Measurements from ENCODE around the gene PPT2.

The PPT2 gene

DNA sequence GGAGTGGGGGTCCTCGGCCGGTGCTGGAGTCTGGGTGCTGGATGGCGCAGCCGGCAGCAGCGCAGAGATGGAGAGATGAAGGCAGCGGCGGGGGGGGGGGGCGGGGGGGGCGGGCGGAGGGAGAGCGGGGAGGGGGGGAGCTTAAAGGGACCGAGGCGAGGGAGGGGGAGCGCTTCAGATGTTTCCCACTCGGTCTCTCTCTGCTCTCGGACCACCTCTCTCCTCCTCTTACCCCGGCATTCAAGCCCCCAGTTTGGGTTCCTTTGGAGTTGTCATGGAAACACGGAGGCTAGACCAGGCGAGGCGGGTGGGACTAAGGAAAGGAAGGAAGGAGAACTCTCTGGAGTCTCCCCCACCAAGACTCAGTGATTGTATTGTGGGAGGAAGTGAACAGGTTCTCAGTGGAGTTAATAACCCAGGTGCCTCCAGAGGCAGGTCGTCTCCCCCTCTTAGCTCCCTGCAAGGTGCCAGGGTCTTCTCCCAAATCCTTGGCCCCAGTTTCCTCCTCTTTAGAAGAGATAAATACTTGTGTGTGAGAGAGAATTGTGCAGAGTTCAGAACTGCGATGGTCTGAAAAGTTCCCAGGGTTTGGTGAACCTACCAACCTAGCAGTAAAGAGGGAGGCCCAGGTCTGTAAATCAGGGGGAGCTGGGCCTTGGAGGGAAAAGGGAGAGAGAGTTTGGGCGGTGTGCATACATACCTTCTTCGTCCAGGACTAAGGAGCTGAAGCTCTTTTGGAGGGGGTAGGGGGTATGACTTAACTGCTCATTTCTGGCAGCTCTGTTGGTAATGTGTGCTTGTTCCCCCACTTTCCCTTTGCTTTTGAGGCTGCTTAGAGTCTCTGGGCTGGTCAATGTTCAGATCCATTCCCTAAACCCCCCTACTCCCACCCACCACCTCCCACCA lies 1.8 kb upstream of the PPT2 start, which contains the start of gene PRRT1:
PRRT1 (minus strand) TSS at position 77 of the 906 bp plus-strand sequence. CDS start 112 bp downstream, outside the sequence.
- DNase-seq (ENCODE audit: low read depth in 3 of 3) = no peak

DNA sequence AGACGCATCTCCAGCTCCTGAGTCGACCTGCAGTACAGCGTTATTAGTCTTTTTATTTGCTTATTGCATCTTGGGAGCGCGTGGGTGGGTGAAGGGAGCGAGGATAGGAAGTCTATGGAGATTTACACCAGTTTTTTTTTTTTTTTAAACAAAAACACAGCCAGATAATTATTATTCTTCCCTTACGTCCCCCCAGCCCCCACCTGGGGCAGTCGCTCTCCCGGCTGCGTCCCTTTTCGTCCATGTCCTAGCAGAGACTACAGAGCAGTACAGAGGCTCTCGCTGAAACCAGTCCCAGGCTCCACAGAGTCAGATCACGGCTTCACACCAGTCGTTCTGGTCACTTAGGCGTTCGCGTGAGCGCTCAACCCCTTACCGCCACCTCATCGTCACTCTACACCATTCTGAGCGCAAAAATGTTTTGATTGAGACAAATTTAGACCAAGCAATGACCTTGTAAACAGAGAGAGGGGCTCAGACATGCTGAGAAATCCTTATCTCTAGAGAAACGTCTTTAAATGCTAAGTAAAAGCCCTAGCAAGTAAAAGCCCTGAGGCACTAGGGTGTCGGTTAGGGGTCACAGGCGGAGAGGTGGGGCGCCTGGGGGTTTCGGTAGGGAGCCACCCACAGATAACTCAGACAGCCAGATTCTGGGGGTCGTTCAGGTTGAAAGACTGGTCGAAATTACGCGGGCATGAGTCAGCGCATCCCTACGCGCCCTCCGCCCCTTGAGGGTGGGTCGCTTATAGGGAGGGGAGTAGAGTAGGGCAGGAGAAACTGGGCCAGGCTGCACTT lies 975 bp upstream of the PPT2 start:
- no peak for DNase-seq (ENCODE audit: low read depth in 3 of 3)

DNA sequence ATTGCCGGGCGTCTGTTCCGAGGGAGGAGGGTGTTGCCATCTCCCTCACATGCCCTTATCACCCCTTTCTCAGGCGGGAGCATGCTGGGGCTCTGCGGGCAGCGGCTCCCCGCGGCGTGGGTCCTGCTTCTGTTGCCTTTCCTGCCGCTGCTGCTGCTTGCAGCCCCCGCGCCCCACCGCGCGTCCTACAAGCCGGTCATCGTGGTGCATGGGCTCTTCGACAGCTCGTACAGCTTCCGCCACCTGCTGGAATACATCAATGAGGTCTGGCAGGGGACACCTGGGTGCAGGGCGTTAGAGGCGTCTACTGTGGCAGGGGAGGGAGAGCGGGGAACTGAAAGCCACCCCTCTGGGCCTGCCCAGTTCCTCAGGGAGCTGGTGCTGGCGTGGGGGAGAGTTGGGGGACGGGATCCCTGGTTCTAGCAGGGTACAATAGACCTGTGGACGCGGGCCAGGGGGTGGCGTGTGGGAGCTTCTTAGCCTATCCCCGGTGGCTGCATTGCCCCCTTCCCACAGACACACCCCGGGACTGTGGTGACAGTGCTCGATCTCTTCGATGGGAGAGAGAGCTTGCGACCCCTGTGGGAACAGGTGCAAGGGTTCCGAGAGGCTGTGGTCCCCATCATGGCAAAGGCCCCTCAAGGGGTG lies 697 bp downstream of the PPT2 start:
- DNase-seq (ENCODE audit: low read depth in 3 of 3) = peak in 1 of 3 donors; percentile 26

DNA sequence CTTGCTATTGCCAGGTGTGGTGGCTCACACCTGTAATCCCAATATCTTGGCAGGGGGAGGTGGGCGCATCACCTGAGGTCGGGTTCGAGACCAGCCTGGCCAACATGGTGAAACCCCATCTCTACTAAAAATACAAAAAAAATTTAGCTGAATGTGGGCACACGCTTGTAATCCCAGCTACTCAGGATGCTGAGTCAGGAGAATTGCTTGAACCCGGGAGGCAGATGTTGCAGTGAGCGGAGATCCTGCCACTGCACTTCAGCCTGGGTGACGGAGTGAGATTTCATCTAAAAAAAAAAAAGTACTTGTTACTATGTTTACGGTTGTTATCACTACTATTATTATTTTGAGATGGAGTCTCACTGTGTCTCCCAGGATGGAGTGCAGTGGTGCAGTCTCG lies 3.0 kb downstream of the PPT2 start:
- DNase-seq (ENCODE audit: low read depth in 3 of 3) = no peak

DNA sequence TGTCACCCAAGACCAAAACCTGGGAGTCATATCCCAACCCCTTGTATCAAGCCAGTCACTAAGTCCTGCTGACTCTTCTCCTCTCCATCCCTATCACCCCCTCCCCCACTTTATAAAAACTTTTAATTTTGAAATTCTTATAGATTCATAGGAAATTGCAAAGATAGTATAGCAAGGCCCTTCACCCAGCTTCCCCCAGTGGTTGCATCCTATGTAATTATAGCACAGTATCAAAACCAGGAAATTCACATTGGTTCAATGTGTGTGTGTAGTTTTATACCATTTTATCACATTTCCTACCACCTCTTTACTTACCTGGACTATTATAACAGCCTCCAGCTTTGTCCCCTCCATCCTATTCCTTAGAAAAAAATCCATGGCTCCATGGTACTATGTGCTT lies 4.1 kb downstream of the PPT2 start:
- no peak for DNase-seq (ENCODE audit: low read depth in 3 of 3)

DNA sequence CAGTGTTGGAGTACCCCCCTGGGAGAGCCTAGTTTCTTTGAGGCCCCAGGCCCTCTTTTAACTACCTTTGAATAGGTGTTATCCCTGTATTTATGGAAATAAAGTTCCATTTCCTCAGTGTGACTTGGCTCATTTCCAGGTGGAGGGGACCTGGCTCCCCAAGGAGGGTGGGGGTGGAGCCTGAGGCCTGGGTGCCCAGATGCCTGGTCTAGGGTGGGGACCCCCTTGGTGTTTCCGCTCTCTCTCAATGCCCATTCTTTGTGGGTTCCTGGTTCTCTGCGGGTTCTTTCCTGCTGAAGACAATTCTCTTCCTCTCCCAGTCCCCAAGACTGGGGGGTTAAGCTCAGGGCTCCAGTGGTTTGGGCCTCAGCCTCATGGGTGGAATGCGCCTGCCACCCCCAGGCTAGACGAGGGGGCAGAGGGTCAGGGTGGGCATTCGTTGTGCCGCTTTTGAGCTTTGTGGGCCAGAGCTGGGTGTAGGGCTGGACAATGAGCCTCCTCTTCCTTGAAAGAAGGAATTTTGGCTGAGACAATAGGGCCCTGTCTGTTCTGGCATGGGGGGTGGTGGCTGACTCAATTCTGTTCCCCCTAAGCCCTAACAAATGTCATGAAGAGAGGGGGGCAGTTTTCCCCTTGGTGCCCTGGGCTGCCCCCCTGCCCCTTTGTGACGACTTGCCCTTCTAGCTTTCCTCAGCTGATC lies 9.8 kb downstream of the PPT2 start:
- no peak for DNase-seq (ENCODE audit: low read depth in 3 of 3)

DNA sequence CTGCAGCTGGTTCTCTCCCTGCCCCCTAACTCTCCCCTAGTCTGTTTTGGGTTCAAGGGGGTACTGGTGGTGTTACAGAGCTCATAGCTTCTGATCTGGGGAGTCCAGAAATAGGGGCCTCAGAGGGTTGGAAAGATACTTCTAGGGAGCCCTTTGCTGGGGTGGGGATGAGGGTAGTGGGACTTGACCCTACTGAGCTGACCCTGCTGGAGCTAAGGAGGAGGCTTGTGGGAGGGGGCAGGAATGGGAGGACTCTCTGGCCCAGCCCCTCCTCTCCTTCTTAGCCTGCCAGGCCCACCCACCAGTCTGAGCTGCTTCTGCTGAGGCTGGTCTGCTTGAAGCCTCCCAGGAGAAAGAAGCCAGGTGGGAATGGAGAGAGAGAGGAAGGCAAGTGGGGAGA lies 10.4 kb downstream of the PPT2 start, which contains the start of gene EGFL8:
EGFL8 (plus strand) TSS at position 301 of the 400 bp plus-strand sequence. CDS start 1,571 bp downstream, outside the sequence.
- no peak for DNase-seq (ENCODE audit: low read depth in 3 of 3)

DNA sequence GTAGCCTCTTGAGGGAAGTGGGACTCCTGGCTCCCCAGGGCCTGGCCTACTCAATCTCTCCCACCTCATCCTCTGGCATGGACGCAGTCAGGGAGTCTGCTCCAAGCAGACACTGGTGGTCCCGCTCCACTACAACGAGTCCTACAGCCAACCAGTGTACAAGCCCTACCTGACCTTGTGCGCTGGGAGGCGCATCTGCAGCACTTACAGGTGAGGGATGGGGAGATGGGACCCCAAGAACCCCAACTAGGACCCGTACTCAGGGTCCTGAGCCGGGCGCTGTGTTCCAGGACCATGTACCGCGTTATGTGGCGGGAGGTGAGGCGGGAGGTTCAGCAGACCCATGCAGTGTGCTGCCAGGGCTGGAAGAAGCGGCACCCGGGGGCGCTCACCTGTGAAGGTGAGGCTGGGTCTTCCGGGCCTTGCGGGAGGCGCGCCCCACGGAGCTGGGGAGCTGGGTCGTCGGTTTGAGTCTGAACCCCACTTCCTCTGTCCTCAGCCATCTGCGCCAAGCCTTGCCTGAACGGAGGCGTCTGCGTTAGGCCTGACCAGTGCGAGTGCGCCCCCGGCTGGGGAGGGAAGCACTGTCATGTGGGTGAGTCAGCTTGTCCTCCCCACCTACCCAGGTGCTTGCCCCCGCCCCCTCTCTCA lies 12.6 kb downstream of the PPT2 start:
- DNase-seq (ENCODE audit: low read depth in 3 of 3) = no peak

DNA sequence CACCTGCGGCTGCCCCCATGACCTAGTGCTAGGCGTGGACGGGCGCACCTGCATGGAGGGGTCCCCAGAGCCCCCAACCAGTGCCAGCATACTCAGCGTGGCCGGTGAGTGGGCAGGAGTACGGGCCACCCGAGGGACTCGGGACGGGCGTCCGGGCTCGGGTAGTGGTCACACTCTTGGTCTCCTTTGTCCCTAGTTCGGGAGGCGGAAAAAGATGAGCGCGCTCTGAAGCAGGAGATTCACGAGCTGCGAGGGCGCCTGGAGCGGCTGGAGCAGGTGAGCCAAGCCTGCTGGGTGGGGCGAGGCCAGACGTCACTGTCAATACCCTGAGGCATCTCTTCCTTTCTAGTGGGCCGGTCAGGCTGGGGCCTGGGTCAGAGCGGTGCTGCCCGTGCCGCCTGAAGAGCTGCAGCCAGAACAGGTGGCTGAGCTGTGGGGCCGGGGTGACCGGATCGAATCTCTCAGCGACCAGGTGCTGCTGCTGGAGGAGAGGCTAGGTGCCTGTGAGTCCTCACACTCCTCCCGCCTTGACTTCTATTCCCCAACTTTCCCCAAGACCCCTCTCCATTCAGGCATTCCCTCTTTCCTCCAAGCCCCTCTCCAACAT lies 13.3 kb downstream of the PPT2 start:
- DNase-seq (ENCODE audit: low read depth in 3 of 3) = no peak

DNA sequence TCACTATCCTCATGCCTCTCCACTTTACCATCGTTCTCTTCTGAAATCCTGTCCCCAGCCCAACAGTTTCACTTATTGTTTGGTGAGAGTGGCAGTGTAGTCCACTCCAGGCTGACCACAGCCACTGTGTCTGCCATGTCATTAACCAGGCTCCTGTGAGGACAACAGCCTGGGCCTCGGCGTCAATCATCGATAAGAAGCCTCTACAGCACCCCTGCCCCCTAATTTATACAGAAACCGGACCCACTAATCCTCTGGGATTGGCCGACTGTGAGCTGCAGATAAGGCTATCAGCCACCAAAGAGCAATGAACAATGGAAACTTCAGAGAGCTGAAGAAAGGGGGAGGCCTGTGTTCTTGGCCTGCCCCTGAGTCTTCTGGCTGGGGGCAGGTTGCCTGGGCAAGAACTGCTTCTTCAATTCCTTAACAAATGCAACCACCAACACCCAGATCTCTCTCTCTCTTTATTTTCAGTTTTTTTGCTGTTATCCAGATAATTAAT lies 13.9 kb downstream of the PPT2 start:
- DNase-seq (ENCODE audit: low read depth in 3 of 3) = no peak

DNA sequence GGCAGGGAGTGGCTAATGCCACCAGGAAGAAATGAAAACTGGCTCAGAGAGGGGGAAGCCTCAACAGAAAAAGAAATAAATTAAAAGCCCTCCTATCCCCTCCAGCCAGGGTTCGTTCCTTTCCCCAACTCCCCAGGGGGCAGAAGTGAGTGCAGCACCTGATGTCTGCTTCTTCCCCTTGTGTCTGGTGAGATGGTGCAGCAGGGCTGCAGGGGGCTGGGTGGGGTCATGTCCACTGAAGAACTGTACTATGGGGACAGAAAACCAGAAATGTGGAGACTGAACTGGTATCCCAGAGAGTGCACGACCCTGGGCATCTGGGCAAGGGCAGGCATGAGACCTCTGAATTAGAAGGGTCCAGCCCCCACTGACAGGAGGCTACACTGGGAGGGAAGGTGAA lies 14.4 kb downstream of the PPT2 start:
- no peak for DNase-seq (ENCODE audit: low read depth in 3 of 3)

DNA sequence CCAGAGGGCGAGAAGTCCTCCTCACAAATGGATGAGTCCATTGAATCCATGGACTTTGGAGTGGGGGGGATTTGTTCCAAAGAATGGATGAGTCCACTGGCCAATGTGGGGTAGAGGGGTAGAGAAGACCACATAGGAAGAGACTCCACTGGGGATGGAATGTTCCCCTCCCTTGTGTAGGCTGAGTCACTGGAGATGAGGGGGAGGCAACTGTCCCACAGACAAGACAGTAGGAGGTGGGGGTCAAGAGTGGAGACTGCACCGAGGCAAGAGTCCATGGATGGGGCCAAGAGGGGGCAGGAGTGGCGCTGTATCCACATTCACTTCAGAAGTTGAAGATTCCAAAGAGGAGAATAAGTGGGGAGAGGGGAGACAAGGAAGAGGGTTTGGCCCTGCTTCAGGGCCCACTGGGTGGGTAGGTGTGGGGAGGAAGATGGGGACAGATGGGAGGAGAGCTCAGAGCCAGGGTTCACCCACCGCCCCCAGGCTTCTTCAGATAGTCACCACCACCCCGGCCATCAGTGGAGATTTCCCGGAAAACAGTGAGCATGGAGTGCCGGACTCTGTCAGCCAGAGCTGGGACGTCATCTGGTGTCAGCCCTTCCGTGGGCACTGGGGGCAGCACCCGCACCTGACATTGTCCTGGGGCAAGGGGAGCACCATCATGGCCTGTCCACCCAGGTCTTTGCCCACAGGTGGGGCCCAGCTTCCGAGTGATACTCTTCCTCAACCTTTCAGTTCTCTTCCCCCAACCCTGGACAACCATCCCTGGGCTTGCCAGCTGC lies 15.1 kb downstream of the PPT2 start:
- no peak for DNase-seq (ENCODE audit: low read depth in 3 of 3)

DNA sequence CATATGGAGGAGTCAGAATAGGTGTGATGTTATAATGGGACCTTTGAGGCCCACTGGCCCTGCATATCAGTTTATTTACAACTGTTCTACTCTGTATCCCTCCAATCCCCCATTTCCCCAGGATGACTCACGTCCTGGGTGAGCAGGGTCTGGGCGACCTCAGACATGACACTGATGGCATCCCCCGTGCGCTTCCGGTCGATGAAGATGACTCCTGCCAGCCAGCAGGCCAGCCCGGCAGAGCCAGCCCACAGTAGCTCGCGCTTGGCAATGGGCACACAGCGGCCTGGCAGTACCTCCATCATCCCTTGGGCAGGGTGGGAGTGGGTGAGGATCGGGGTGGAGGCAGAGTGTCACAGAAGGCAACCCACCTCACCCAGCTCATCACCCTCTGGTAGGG lies 16.4 kb downstream of the PPT2 start:
- DNase-seq (ENCODE audit: low read depth in 3 of 3) = no peak

DNA sequence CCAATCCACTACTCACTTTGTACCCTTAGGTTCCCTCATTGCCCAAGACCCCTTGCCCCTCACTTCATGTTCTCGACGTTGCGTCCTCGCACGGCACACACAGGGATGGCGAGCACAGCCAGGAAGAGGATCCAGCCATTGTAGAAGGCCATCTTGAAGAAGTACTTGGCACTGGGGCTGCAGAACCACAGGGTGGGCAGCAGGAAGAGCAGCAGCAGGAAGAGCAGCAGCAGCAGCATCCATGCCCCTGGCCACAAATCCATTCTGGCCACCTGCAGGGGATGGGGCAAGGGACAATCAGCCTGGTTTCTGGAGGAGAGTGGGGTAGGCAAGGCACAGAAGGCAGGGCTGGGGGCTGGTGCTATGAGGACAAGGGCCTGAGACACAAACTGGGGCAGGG lies 17.3 kb downstream of the PPT2 start:
- DNase-seq (ENCODE audit: low read depth in 3 of 3) = no peak

DNA sequence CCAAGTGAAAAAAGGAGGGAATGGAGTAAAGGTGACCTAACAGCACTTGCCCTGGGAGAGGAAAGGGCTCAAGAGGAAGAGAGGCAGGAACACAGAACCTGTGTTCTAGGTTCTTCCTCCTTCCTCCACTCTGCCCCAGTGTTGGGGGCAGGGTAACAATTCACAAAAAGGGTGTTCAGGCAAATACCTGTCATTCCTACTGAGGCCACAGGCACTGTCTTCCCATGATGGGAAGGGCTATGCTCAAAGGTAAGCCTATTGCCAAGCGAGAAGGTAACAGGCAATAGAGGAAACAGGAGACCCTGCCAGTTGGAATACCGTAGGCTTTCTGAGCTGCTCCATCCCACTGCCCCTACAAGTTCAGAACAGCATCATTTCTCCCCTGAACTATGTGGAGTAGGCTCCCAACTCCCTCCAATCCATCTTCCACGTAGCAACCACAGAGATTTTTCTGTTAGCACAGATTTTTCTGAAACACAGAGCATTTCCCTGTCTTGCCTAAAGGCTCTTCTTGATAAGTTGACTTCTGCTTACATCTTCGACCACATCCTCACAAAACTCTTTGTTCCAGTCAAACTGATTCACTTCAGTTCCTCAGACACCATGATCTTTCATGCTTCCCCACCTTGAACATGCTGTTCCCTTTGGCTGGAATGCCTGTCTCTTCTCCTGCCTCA lies 19.2 kb downstream of the PPT2 start:
- DNase-seq (ENCODE audit: low read depth in 3 of 3) = no peak

DNA sequence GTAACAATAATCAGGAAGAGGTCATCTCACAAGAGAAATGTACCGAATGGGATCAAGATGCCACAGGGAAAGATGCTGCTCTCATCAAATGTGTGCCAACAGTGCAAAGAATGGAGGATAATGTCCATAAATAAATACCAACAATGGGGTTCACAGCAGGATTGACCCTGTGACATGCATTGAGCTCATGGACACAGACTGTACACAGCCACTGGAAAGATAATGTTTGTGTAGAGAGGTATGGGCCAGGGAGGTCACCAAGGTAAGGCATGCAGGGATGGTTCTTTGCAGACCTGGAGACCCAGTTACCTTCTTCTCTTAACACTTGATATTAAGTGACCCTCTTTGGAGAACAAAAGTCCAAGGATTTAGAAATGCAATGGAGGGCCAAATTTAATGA lies 20.5 kb downstream of the PPT2 start:
- DNase-seq (ENCODE audit: low read depth in 3 of 3) = no peak

DNA sequence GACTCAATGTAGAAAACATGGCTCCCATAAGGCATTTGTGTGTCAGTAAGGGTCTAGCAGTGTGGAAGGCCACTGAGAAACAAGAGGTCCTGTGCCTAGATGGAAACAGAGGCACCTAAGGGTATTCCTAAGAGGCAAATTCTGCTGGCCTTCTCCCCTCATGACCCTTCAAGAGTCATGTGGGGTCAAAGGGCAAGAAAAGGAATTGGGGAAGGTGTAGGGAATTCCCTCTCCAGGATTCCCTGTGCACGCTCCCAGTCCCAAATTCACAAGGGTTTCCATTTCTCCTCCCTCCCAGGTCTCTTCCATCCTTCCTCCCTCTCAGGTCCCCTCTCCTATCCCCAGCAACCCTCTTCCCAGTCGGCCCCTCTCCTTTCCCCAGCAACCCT lies 21.4 kb downstream of the PPT2 start:
- DNase-seq (ENCODE audit: low read depth in 3 of 3) = no peak

DNA sequence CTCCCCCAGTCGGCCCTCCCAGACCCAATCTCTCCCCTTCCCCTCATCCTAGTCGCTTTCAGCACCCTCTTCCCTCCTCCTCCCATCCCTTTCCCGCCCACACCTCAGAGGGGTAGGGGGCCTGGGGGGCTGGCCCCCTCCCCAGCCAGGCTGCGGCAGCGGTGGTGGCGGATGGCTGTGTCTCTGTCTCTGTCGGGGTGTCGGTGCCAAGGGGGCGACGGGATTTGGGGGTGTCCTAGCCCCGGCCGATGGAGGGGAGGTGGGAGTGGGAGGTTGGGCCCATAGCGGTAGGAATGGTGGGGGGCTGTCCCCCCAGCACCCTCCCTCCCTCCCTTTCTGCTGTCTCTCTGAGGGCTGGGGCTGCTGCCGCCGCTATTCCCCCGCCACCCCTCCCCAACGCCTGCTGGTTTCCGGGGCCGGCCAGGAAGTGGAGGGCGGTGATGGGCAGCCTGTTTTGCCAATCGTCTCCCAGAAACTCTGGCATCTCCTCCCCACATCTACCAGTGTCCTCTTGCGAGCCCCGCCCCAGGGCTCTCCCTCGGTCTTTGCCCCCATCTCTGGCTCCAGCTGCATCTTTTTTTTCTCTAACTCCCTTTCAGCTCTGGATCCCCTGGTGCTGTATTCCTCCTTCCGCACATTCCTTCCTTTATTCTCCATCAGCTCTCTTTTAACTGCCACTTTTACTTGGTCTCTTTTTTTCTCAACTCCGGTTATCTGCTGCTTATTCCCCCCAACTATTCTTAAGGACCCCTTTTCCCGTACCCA lies 22.0 kb downstream of the PPT2 start, which contains the start of gene AGPAT1:
AGPAT1 (minus strand) TSS at position 374 of the 765 bp plus-strand sequence. CDS start 4,588 bp downstream, outside the sequence.
- DNase-seq (ENCODE audit: low read depth in 3 of 3) = peak; percentile 93 to 95 (median 93)

Measured in stimulated activated CD4-positive, alpha-beta T cell treated with anti-CD3 and anti-CD28 coated beads, TNF-alpha, amount 100 ng/mL, for 48 hours (primary cell).